ENCODE results near the gene FILIP1.

- TF ChIP-seq CTCF (IDR thresholded peaks at IDR 0.05; ENCODE audit: insufficient read depth, low read depth, low read length) (no peak), EZH2 (IDR thresholded peaks at IDR 0.05; ENCODE audit: insufficient read depth, low read length) (no peak)
These were observed 218.5 kb downstream of the FILIP1 start for GRCh38 chr6:75275067-75275466.
